Neural cell (in vitro differentiated cells): ENCODE data around the gene KDM3B. TPM values are rescaled to one million over a fixed set of nuclear protein-coding genes. Genes with fewer than 3 reads are reported as not detected.

ENCODE experiments used
- H2AFZ ChIP-seq: fragments of 200-600, 300-800 bp; sonication (generic), shearing (Covaris generic); 2 replicates; pipeline ENCODE4 v1.6.0; 2014; ENCODE audit warnings: low read depth, mild to moderate bottlenecking, antibody characterized with exemption, low read length, moderate library complexity
- H3F3A ChIP-seq: fragments of 200-600 bp; shearing (Covaris generic); 2 replicates; pipeline ENCODE4 v1.6.1; 2016; ENCODE audit warnings: mild to moderate bottlenecking, moderate library complexity, mixed read lengths, antibody characterized with exemption, low read length; ENCODE audit not compliant: insufficient read depth, poor library complexity, severe bottlenecking
- H3K27ac ChIP-seq: fragments of 200-600, 300-800 bp; sonication (generic), shearing (Covaris generic); 2 replicates; pipeline ENCODE4 v1.5.1; 2014; ENCODE audit warnings: mild to moderate bottlenecking, low read length, moderate library complexity
- H3K27me3 ChIP-seq: fragments of 300-800, 200-600 bp; sonication (generic), shearing (Covaris generic); 2 replicates; pipeline ENCODE4 v1.6.0; 2014; ENCODE audit warnings: mild to moderate bottlenecking, low read depth, low read length, moderate library complexity; ENCODE audit not compliant: insufficient read depth
- H3K36me3 ChIP-seq: fragments of 300-800, 200-600 bp; sonication (generic), shearing (Covaris generic); 2 replicates; pipeline ENCODE4 v1.5.1; 2014; ENCODE audit warnings: mild to moderate bottlenecking, antibody characterized with exemption, low read length, moderate library complexity; ENCODE audit not compliant: insufficient read depth
- H3K4me2 ChIP-seq: fragments of 300-800, 200-600 bp; sonication (generic), shearing (Covaris generic); 2 replicates; pipeline ENCODE4 v1.6.0; 2014; ENCODE audit warnings: mild to moderate bottlenecking, low read length
- H3K4me3 ChIP-seq: fragments of 300-800, 200-600 bp; sonication (generic), shearing (Covaris generic); 2 replicates; pipeline ENCODE4 v1.5.1; 2014; ENCODE audit warnings: mild to moderate bottlenecking, low read length, moderate library complexity
- H3K79me2 ChIP-seq: fragments of 200-600 bp; shearing (Covaris generic); replicated peaks from 2 replicates; pipeline ENCODE4 v1.6.0; 2014; ENCODE audit warnings: mild to moderate bottlenecking, low read length, moderate library complexity; ENCODE audit not compliant: insufficient read depth
- H3K9ac ChIP-seq: fragments of 300-800, 200-600 bp; sonication (generic), shearing (Covaris generic); 2 replicates; pipeline ENCODE4 v1.6.1; 2016; ENCODE audit warnings: mild to moderate bottlenecking, low read length, mixed read lengths
- H3K9me2 ChIP-seq: fragments of 200-600 bp; shearing (Covaris generic); 2 replicates; pipeline ENCODE4 v1.6.1; 2016; ENCODE audit warnings: mild to moderate bottlenecking, low read length, mixed read lengths; ENCODE audit not compliant: insufficient read depth
- H3K9me3 ChIP-seq: fragments of 200-600, 300-800 bp; sonication (generic), shearing (Covaris generic); 2 replicates; pipeline ENCODE4 v1.6.1; 2016; ENCODE audit warnings: mild to moderate bottlenecking, mixed run types, low read length, moderate library complexity, mixed read lengths
- H4K20me1 ChIP-seq: fragments of 200-600 bp; shearing (Covaris generic); 2 replicates; pipeline ENCODE4 v1.6.1; 2016; ENCODE audit warnings: mild to moderate bottlenecking, mixed run types; ENCODE audit not compliant: insufficient read depth
- EP300 ChIP-seq: fragments of 450-650 bp; conservative IDR thresholded peaks from 2 replicates; pipeline ENCODE4 v1.6.1; 2014; ENCODE audit warnings: antibody characterized with exemption, mild to moderate bottlenecking, moderate library complexity; ENCODE audit not compliant: poor library complexity, severe bottlenecking
- EZH2 ChIP-seq: fragments of 200-600, 300-800 bp; shearing (Covaris generic), sonication (generic); IDR thresholded peaks from 2 replicates; pipeline ENCODE4 v1.6.1; 2014; ENCODE audit warnings: antibody characterized with exemption, low read length, borderline replicate concordance, mild to moderate bottlenecking; ENCODE audit not compliant: insufficient read depth, poor library complexity, severe bottlenecking
- MXI1 ChIP-seq: fragments of 450-650 bp; conservative IDR thresholded peaks from 2 replicates; pipeline ENCODE4 v1.6.1; 2014; ENCODE audit warnings: antibody characterized with exemption, mild to moderate bottlenecking; ENCODE audit not compliant: poor library complexity, severe bottlenecking
- POLR2AphosphoS5 ChIP-seq: IDR thresholded peaks from 2 replicates; pipeline ENCODE4 v1.6.1; 2012
- RAD21 ChIP-seq: fragments of 450-650 bp; conservative IDR thresholded peaks from 2 replicates; pipeline ENCODE4 v1.6.1; 2014; ENCODE audit warnings: antibody characterized with exemption, mild to moderate bottlenecking, moderate library complexity
- SMC3 ChIP-seq: fragments of 450-650 bp; conservative IDR thresholded peaks from 2 replicates; pipeline ENCODE4 v1.6.1; 2014; ENCODE audit warnings: antibody characterized with exemption, mild to moderate bottlenecking, moderate library complexity; ENCODE audit not compliant: poor library complexity
- TAF1 ChIP-seq: IDR thresholded peaks from 2 replicates; pipeline ENCODE4 v1.6.1; 2012; ENCODE audit warnings: low read depth
- polyA plus RNA-seq: library from polyadenylated mRNA; depleted of rRNA; stranded (reverse); fragments of >200 nt; gene quantifications from 2 replicates; pipeline ENCODE4 v1.2.3, GENCODE V29; 2014
- TF ChIP-seq, protein P1 (sequence below): IDR thresholded peaks from 2 replicates; pipeline ENCODE4 v1.6.1; 2012; ENCODE audit warnings: borderline replicate concordance
- TF ChIP-seq, protein P2 (sequence below): fragments of 450-650 bp; IDR thresholded peaks from 2 replicates; pipeline ENCODE4 v1.5.1; 2014; ENCODE audit warnings: antibody characterized with exemption, mild to moderate bottlenecking, moderate library complexity; ENCODE audit not compliant: poor library complexity, severe bottlenecking

Gene KDM3B
- polyA plus RNA-seq, 1 donor from 2014 or later = 58.7 TPM

DNA sequence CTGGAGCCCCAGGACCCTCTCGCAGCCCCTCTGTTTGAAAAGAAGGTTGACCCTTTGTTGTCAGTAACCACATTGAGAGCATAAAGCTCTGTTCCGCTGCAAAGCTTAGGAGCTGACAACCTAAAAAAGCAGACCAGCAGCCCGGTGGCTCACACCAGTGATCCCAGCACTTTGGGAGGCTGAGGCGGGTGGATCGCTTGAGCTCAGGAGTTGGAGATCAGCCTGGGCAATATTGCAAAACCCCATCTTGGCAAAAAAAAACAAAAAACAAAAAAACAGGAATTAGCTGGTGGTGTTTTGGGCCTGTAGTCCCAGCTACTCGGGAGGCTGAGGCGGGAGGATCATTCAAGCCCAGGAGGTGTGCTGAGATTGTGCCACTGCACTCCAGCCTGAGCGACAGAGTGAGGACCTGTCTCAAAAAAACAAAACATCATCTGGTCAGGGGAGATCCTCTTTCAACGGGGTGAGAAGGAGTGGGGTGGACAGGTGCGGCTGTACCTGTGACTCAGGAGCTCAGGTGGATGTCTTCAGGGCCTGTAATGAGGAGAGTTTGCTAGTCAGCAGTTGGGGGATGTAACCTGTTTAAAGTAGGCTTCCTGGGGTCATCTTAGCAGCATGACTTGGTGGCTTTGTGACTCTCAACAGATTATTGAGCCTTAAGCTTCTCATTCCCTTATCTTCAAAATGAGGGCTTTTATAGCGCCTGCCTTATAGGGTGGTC, 85.7 kb downstream of the KDM3B start:
- peak overlapping the region; percentile 76 for H2AFZ ChIP-seq
- no peaks in the 10 kb centered on the region for H3K9me2 ChIP-seq
- peak overlapping the region; percentile 71 for H3K4me3 ChIP-seq
- no peak for TF ChIP-seq EZH2
- no peak for TF ChIP-seq EP300
- TF ChIP-seq, protein P1, sequence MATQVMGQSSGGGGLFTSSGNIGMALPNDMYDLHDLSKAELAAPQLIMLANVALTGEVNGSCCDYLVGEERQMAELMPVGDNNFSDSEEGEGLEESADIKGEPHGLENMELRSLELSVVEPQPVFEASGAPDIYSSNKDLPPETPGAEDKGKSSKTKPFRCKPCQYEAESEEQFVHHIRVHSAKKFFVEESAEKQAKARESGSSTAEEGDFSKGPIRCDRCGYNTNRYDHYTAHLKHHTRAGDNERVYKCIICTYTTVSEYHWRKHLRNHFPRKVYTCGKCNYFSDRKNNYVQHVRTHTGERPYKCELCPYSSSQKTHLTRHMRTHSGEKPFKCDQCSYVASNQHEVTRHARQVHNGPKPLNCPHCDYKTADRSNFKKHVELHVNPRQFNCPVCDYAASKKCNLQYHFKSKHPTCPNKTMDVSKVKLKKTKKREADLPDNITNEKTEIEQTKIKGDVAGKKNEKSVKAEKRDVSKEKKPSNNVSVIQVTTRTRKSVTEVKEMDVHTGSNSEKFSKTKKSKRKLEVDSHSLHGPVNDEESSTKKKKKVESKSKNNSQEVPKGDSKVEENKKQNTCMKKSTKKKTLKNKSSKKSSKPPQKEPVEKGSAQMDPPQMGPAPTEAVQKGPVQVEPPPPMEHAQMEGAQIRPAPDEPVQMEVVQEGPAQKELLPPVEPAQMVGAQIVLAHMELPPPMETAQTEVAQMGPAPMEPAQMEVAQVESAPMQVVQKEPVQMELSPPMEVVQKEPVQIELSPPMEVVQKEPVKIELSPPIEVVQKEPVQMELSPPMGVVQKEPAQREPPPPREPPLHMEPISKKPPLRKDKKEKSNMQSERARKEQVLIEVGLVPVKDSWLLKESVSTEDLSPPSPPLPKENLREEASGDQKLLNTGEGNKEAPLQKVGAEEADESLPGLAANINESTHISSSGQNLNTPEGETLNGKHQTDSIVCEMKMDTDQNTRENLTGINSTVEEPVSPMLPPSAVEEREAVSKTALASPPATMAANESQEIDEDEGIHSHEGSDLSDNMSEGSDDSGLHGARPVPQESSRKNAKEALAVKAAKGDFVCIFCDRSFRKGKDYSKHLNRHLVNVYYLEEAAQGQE = no peak
- TF ChIP-seq RAD21 = no peak
- TF ChIP-seq SMC3 = no peak
- TF ChIP-seq TAF1 = no peak
- TF ChIP-seq, protein P2, sequence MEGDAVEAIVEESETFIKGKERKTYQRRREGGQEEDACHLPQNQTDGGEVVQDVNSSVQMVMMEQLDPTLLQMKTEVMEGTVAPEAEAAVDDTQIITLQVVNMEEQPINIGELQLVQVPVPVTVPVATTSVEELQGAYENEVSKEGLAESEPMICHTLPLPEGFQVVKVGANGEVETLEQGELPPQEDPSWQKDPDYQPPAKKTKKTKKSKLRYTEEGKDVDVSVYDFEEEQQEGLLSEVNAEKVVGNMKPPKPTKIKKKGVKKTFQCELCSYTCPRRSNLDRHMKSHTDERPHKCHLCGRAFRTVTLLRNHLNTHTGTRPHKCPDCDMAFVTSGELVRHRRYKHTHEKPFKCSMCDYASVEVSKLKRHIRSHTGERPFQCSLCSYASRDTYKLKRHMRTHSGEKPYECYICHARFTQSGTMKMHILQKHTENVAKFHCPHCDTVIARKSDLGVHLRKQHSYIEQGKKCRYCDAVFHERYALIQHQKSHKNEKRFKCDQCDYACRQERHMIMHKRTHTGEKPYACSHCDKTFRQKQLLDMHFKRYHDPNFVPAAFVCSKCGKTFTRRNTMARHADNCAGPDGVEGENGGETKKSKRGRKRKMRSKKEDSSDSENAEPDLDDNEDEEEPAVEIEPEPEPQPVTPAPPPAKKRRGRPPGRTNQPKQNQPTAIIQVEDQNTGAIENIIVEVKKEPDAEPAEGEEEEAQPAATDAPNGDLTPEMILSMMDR = no peak
- no peaks in the 10 kb centered on the region for H4K20me1 ChIP-seq
- no peaks in the 10 kb centered on the region for H3K27me3 ChIP-seq
- peaks cover 20% of the 10 kb centered on the region for H3K79me2 ChIP-seq
- H3K27ac ChIP-seq = peak overlapping the region; percentile 88
- peak overlapping the region; percentile 91 for H3K9ac ChIP-seq
- no peaks in the 10 kb centered on the region for H3F3A ChIP-seq
- no peaks in the 10 kb centered on the region for H3K9me3 ChIP-seq
- no peaks in the 10 kb centered on the region for H3K36me3 ChIP-seq
- H3K4me2 ChIP-seq = peak overlapping the region; percentile 82

DNA sequence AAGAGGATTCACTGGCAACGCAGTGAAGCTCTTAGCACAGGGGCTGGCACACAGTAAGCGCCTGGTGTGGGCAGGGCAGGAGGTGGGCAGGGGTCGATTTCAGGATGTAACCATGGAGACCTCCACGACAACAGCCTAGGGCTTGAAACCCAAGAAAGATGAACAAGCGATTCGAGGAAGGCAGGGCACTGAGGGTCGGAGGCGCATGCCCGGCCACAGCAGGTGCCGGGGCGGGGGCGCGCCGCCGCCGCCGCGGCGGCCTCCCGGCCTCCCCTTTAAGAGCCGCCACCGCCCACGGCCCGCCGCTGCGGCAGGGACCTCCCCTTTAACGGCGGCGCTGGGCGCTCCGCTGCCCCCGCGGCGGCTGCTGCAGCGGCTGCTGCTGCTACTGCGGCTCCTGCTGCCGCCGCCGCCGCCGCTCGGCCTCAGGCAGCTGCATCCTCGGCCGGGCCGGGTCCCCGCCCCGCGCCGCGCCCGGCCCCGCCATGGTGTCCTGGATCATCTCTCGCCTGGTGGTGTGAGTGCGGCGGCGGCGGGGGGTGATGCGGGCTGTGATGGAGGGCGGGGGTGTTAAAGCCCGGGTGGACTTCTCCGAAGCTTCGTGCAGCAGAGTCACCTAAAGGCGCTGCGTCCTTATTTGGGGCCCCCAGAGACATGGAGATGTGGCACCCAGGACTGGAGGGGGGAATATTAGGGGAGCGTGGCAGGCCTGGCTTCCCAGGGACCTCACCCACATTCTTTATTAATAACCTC, 86.4 kb downstream of the KDM3B start, which contains the start of gene REEP2:
TSS of gene REEP2 (plus strand) at position 334 of the 753 bp plus-strand sequence. CDS start at position 486, 152 bp downstream.
- Histone ChIP-seq H3K9ac (peak within 1 kb of the TSS; percentile 91), H3K27me3 (no peaks in the 10 kb centered on the region), H3K4me3 (peak within 1 kb of the TSS; percentile 97), H3K9me2 (no peaks in the 10 kb centered on the region), H3K79me2 (peaks cover 20% of the 10 kb centered on the region), H2AFZ (peak within 1 kb of the TSS; percentile 76), H3F3A (no peaks in the 10 kb centered on the region), H3K27ac (peak within 1 kb of the TSS; percentile 90), H4K20me1 (no peaks in the 10 kb centered on the region), H3K9me3 (no peaks in the 10 kb centered on the region), H3K36me3 (no peaks in the 10 kb centered on the region), H3K4me2 (peak within 1 kb of the TSS; percentile 88)
- TF ChIP-seq MXI1 = peak; percentile 66
- no peak for TF ChIP-seq RAD21
- TF ChIP-seq, protein P2 = peak; percentile 22
- TF ChIP-seq TAF1 = no peak
- TF ChIP-seq SMC3 = peak; percentile 51
- peak; percentile 49 for TF ChIP-seq EP300
- TF ChIP-seq, protein P1 = peak; percentile 18
- no peak for TF ChIP-seq EZH2
- TF ChIP-seq POLR2AphosphoS5 = peak; percentile 73
